ENCODE results near the gene RGS7.
"Not testable (repeated sequence)": the region's sequence is repeated elsewhere in the genome, so short reads cannot be mapped to it uniquely, and the experiment has no call there.

Gene RGS7

DNA sequence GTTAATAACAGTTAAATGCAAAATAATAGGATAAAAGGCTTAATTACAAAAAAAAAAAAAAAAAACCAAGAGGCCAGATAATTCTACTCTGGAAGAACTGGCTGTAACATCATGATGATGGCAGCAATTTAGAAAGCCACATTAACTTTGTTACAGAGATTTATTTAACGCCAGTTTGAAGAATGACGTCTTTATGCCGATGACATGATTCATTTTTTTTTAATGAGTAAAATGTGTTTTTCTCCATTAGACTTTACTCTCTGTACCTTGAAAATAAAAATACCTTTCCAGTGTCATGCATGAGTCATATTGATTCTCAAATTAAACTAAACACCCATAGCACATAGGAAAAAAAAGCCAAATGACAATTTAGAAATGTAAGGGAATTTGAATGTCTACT lies 226.1 kb downstream of the RGS7 start:
- DNase-seq = no peak

DNA sequence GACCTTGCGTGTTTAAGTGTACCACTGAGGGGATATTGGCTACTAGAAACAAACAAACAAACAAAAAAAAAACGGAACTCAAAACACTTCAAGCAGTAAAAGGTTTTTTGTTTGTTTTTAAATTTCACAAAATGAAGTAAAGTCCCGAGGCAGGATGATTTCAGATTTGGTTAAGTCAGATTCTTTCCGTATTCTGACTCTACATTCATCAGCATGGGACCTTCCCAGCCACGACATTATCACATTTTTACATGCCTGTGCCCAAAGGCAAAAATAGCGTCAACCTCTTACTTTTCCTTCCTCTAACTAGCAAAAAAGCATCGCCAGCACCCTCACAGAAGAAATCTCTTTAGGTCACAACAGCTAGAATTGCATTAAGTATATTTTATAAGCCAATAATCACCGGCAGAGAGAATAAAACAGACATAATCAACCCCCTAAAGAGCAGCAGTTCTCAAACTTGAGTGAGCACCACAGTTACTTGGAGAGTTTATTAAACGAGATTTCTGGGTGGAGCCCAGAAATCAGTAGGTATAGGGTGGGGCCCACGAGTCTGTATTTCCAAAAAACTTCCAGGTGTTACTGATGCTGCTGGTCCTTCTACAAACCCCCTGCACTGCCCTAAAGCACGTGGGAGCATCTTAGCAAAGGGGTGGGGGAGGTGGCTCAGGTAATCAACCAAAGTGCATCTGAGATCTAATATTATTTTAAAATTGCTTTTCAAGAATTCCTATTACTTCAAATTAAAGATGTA lies 227.6 kb downstream of the RGS7 start:
- no peak for DNase-seq

DNA sequence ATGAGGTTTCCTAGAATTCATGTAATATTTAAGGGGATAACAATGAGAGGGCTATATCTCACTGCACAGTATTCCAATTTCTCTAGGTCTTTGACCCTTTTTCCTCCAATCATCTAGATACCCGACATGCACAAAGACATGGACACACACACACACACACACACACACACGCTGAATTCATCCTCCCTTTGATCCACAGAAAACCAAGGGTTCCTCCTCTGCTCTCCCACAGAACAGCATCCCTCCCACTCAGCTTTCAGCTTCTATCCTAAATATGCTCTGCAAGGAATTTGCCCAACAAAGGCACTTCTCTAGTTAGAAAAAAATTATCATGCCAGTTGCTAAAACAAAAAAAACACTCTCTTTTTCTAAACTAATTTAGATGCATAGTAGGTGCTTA lies 231.7 kb downstream of the RGS7 start:
- no peak for DNase-seq

DNA sequence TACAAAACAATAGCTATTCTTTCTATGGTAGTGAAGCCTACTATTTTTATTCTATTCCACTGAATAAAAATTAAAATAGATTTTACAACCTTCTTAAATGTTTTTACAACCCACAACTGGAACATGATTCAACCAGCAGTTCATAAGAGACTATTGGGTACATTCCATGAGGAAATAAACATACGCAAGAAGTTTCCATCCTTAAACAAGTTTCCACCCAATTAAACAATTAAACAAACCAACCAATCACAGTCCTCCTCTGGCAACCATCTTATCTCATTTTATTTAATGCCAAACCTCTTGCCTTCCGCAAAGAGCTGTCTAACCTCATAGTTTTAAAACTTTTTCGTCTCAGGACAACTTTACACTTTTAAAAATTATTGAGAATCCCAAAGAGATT lies 239.0 kb downstream of the RGS7 start:
- DNase-seq = no peak

DNA sequence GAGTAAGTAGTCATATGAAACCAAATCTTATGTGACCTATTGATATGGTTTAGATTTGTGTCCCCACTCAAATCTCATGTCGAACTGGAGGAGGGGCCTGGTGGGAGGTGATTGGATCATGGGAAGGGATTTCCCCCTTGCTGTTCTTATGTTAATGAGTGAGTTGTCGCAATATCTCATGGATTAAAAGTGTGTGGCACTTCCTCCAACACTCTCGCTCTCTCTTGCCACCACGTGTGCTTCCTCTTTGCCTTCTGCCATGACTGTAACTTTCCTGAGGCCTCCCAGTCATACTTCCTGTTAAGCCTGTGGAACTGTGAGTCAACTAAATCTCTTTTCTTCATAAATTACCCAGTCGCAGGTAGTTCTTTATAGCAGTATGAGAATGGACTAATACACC lies 241.2 kb downstream of the RGS7 start:
- no peak for DNase-seq

DNA sequence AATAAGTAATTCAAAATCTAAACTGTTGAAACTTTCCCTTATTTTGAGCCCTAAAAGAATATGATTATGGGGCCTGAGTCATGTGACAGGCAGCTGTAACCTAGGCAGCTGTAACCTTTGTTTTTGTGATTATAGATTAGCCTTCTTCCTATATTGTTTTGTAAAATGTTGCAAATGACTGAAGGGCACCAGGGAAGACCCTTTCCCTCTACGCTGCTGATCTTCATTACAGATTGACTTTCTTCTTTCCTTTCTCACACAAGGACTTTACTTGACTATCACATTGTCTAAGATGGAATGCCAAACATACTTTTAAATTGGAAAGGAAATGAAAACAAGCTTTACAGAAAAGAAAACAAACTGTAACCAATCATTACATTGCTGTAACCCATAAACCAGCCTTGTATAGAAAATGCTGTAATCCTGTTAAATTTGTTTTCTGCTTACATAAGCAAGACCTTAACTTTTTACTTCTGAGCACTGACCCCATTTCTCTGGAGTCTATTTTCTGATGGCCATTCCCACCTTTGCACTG lies 242.2 kb downstream of the RGS7 start:
- DNase-seq = no peak

DNA sequence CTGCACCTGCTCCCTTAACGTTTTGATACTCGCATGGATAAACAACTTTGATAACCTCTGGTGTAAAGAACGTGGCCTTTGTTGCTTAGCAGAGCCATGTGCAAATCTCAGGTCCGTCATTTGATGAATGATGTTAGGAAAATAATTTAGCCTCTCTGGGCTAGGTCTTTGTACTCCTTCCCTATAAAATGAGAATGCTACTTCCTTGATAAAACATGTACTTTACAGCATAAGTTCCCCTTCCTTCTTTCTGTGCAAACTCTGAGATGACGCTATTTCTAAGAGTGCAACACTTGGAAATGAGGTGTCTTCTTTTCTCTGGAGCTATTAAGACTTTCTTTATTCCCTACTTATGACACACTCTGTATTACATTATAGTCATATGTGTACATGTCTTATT lies 243.4 kb downstream of the RGS7 start:
- no peak for DNase-seq

DNA sequence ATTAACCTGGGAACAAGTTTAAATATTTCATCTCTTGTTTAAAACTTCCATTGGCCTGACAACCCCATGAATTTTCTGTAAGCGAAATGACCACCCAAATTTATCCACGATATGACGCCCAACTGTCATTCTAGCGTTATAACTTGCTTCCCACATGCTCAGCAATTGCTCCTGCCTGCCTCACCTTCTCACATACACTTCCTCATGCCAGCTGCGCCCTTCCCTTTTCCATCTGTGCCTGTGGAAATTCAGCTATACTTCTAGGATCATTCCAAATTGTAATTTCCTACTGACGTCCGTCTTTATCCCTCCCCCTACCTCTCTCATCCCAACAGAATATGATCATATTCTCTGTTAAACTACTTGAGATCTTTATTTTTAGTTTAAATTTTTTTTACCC lies 248.0 kb downstream of the RGS7 start:
- no peak for DNase-seq

DNA sequence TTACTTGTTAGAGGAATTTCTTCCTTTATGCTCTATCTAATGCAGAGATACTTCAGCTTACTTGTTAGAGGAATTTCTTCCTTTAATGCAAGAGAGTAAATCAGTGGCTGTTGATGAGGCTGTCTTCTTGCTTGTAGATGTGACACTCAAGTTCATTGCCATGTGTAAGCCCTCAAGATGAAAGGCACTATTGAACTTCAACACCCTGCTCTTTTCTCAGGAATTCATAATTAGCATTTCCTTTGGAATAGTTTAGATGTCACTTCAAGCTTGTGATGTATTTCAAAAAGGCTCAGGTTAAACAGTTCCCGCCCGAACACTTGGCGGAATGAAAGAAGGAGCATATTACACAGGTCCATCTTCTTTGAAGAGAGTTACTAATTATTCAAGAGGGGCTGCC lies 251.9 kb downstream of the RGS7 start:
- DNase-seq = no peak

DNA sequence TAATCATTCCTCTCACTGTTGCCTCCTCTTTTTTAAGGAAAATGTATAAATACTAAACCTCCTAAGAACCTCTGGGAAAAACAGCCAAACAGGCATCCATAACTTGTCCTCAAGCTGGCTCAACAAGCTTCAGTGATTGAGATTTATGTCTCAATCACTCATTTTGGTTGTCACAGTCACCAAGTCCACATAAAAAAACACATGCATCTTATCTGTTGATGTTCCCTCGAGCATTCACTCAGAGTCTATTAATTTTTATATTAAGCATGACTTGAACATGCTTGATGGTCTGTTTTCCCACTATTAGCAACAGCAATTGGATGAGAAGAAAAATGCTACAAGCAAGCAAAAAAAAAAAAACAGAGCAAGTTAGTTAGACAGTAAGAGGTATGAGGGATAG lies 254.3 kb downstream of the RGS7 start:
- no peak for DNase-seq

DNA sequence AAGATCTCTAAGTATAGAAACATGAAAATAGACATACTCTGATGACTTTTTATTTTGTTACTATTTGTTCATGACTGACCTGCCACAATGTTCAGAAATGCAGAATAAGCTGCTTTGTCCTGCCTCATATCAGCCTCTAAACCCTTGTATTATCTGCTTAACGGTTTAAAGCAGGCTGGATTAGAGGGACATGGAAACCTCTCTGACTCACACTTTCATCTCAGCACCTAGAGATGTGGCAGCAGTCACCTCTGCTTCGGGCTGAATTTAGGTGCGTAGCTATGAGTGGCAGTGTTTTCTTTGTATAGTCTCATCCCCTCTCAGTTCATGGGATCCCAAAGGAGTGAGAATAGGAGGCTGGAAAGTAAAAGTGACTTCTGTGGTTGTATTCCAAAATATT lies 255.4 kb downstream of the RGS7 start:
- DNase-seq = no peak

DNA sequence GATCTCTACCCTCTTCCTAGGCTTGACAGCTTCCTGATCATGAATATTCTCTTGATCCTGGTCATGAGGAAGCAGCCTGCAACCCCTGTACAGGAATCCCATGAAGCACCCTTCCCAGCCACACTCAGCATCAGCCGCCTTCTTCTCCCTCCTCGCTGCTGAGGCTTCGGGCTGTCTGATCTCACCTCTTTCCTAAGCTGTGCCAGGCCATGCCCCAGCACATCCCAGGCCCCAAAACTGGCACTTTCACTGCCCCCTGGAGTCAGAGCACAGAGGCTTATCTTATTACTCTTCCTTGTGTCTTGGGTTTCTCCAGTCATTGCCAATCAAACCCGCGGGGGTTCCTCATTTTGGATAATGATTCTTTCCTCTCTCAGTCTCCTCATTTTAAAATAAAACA lies 259.5 kb downstream of the RGS7 start:
- DNase-seq = no peak

DNA sequence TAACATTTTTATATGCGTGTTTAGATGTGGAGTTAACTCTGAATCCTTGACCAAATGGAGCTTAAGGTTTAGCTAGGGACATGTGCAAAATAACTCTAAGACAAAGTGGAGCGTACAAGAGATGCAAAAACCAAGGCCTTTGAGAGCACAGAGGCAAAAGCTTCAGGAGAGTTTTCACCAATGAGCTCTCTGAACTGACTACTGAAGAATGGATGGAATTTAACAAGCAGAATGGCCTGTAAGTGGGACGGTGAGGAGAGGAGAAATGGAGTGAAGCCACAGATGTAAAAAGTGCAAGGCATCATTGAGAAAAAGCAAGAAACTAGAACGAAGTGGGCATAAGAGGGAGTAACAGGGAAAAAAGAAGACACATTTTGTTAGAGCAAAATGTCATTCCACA lies 260.0 kb downstream of the RGS7 start:
- DNase-seq = no peak

DNA sequence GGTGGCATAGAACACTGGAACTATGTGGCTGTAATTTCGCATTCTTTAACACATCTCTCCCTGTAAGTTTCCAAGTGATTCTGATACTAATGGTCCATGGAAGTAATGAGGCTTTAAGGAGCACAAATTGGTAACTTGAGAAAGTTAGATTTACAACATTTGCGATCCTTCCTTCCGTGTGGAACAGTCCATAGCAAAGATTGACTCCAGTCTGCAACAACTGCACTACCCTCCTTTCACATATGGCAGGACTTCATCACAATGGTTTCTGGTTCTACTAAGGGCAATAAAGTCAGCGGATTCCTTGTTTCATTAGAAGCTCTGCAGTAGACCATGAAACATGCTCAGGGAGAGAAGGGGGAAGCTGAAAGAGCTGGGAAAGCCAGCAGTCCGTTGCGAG lies 261.2 kb downstream of the RGS7 start:
- no peak for DNase-seq

DNA sequence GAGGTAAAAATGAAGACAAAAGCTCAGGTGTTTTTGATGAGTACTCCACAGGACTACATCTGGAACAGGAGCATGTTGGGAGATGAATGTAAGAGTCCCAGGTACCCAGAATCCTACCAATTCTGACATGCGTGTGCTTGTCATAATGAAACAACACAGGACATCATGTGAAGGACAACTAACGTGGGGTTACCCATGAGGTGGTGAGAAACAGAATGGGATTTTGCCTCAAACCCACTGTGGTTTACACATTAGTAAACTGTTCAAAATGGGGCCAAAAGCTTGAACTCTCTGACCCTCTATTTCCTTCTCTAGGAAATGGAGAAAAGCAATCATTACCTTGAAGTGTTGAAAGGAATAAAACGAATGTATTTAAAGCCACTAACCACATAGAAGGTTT lies 266.2 kb downstream of the RGS7 start:
- no peak for DNase-seq

DNA sequence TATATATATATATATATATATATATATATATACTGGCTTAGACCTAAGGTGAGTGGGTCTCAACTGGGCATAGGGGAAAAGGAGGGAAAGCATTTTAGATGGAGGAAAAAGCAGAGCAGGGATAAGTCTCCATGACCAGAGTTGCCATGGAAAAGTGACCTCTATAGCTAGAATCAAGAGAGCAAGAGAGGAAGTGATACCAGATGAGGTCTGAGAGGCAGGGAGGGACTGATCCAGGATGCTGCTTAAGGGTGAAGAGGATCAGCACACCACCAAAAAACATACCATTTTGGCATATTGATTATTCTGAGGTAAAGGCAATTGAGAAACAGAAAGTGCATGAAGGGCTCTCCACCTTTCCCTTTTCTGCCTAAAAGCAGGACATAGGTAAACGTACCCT lies 267.9 kb downstream of the RGS7 start:
- DNase-seq = not testable (repeated sequence)

DNA sequence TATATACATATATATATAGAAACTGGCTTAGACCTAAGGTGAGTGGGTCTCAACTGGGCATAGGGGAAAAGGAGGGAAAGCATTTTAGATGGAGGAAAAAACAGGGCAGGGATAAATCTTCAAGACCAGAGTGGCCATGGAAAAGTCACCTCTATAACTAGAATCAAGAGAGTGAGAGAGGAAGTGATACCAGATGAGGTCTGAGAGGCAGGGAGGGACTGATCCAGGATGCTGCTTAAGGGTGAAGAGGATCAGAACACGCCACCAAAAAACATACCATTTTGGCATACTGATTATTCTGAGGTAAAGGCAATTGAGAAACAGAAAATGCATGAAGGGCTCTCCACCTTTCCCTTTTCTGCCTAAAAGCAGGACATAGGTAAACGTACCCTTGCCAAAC lies 268.9 kb downstream of the RGS7 start:
- not testable (repeated sequence) for DNase-seq

DNA sequence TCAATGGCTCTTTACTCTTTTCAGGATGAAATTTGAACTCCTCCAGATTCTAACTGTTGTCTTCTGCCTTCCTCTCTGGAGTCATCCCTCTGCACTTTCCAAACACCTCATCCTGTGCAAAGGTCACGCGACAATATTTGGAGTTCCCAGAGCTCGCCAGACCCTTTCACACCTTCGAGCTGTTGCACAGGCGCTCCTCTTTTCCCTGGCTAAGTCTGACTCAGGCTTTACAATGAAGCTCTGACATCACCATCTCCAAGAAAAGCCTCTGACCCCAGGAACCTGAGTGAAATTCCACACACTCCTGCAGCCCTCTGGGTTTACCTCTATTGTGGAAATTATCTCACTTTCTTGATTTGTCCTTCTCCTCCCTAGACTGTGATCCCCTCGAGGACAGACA lies 270.3 kb downstream of the RGS7 start:
- no peak for DNase-seq

DNA sequence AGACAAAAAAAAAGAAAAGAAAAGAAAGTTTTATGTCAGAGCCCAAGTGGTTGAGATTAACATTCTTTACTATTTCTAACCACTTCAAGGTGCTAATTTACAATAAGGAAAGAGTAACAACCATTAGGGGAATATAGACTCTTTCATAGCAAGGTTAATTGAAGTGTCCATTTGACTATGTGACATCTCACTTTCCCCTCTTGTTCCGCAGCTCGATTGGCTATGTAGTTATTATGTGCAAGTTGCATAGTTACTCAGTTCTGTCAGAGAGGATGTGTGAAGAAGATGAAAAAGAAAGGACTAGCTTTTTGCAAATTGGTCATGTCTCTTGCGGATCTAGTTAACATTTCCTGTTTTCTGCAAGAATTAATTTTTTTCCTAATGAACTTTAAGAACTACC lies 273.7 kb downstream of the RGS7 start:
- DNase-seq = no peak

DNA sequence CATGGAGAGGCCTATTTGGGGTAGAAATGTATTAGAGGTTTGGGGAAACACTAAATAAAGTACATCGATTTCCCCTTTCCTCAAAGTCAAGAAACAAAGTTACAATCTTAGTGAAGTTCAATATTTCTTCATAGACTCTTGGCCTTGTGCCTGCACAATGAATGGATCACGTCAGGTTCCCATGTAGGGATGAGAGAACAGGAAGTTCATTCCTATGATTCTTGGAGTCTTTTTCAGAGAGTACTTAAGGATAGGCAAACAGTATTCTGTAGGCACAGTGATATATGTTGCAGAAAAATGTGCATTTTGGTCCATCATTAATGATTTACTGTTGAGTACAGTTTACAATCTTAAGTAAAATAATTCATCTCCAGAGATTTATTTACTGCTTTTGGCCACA lies 275.5 kb downstream of the RGS7 start:
- no peak for DNase-seq

DNA sequence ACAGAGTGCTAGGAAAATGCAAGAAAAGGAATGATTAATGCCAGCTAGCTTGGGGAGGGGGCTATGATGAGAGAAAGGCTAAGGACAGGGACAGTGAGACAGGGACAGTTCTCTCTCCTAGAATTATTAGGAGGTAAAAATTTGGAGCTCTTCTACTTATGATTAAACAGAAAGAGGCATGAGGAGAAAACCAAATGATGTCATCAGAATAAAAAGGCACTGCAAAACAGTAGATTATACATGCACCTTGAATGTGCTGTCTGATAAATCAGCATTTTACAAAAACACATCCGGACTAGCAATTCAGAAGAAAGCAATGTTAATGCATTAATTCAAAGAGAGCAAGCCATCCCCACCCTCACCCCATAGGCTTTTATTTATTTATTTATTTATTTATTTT lies 277.5 kb downstream of the RGS7 start:
- DNase-seq = no peak

DNA sequence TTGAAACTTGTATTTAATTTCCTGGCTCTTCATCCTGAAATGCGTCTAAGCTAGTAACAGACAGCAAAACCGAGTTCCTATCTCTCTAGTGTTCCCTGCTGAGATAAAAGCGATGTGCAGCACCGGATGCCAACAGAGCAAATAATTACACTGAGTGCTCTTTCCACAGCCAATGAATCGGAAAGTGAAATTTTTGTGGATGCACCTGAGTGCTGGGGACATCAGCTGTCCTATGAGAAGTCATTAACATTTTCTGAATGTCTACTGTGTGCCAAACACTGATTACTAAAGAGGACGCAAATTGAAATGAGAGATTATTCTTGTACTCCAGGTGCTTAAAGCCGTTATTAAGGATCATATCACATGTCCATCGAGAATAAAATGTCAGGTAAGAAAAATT lies 278.0 kb downstream of the RGS7 start:
- DNase-seq = no peak

DNA sequence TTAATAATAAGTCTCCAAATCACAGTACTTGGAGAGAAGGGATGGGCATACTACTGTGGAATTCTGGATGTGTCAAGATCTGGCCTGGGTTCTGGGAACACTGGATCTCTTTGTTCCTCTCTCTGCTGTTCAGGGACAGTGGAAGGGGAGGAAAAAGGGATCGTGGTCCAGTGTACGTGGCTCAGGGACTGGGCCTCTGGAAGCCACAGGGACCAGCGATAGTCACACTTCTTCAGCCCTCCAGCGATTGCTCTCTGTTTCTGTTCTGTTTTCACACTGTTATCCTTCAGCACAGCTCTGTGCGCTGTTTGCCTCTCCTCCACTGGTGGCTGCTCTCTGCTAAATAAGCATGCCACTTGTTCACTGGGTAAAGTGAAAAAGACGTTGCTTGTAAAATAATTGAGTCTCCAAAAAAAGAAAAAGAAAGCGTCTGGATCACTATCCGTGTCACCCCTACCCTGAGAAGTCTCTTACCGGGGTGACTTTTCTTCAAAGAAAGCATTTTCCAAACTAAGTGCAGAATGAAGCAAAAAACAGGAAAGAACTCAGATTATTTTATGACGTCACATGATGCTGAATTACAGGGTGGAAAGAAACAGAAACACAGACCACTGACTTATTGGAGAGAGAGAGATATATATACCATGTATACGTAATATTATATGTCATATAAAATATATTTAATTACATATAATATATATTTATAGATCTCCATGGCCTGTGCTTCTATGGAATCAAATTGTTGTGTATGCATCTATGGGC lies 279.4 kb downstream of the RGS7 start:
- DNase-seq = no peak

DNA sequence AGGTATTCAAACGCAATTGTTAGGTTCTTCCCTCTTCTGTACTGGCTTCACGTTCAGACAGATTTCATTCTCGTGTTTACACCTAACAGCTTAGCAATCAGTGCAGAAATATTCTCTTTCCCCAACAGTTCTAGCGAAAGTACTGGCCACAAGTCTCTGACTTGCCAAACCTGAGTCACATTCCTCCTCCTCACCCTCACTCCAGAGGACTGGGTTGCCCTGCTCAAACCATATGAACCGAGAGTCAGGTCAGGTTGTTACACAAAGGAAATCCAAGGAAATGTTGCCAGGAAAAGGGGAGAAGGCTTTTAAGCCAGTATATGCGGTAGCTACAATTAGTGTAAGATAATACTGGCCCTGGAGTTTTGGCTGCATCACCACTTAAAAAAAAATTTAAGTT lies 282.5 kb downstream of the RGS7 start:
- no peak for DNase-seq

DNA sequence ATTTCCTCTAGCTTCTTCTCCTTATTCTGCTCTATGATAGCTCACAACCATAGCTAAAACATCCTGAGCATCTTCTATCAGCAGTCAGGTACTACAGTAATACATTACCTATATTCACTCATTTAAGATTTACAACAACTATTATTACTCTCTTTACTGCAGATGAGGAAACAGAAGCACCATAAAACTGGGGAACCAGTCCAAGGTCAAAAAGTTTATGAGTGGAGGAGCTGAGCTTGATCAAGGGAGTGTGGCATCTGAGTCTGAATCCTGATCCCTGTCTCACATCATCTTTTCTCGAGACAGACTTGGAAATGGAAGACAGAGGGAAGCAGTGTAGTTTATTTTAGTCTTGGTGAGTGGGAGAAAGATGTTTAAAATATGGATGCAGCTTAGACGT lies 288.6 kb downstream of the RGS7 start:
- DNase-seq = no peak
